Right cardiac atrium (tissue), 5 donors: ENCODE data around the gene AARSD1. TPM values are rescaled to one million over a fixed set of nuclear protein-coding genes. Genes with fewer than 3 reads are reported as not detected.
"Not testable (repeated sequence)": the region's sequence is repeated elsewhere in the genome, so short reads cannot be mapped to it uniquely, and the experiment has no call there.

Experiments used
- ATAC-seq, 2 donors: fragments of 200-7000 bp; cut with Tn5 transposase; one replicate each; pipeline versions ENCODE4 v1.8.0 to v1.9.1; 2020; ENCODE audit warnings: moderate library complexity in 2 of 2, mild to moderate bottlenecking in 1 of 2
- DNase-seq, 3 donors: peaks; one replicate each; pipeline ENCODE4 v3.0.0-alpha.2; 2020
- H3K27ac ChIP-seq: one replicate; pipeline ENCODE4 v1.5.1; 2013; ENCODE audit warnings: mild to moderate bottlenecking, low read length, control low read depth, moderate library complexity
- H3K27me3 ChIP-seq: one replicate; pipeline ENCODE4 v1.6.1; 2013; ENCODE audit not compliant: control insufficient read depth, insufficient read depth
- H3K4me1 ChIP-seq: one replicate; pipeline ENCODE4 v1.6.1; 2013; ENCODE audit warnings: low read length; ENCODE audit not compliant: control insufficient read depth, insufficient read depth
- H3K4me3 ChIP-seq: one replicate; pipeline ENCODE4 v1.5.1; 2013; ENCODE audit warnings: low read length, control low read depth
- H3K9me3 ChIP-seq: one replicate; pipeline ENCODE4 v1.6.1; 2013; ENCODE audit warnings: low read length; ENCODE audit not compliant: control insufficient read depth
- WGBS: extraction: QIAGEN DNeasy Blood & Tissue Kit; methylation state at CpG from one replicate; pipeline ENCODE4 v1.1.7; 2013; 5-methylcytosine and 5-hydroxymethylcytosine counted together
- intact Hi-C, 4 donors: fragments of 100-400 bp; cut with DNase I; formaldehyde crosslinking; loops; one replicate each; pipeline versions ENCODE4 v1.11.0 to v1.14.0; 2022 to 2023
- polyA plus RNA-seq: library from polyadenylated mRNA; stranded (reverse); fragments of 200-250 nt; gene quantifications from one replicate; pipeline ENCODE4 v1.2.3, GENCODE V29; 2013
- total RNA-seq, 4 donors: library from RNA; stranded (reverse); fragmentation: NEBNext Ultra II Directional; extraction: Animal tissue kit (Norgen Biotek cat#: 25700); gene quantifications; one replicate each; pipeline ENCODE4 v1.2.1, GENCODE V29; 2021
- donor health status: healthy with polysubstance abuse.
- donor health status: DM: no; HTN: yes; CAD: no.
- donor health status: DM: no; HTN: no; CAD: no.
- donor health status: DM: no; HTN: yes; CAD: no; lungs with severe emphysema.
- donor health status: DM: yes; HTN: yes; CAD: no.

Gene AARSD1
- total and polyA plus RNA-seq, 5 donors = 26.0 to 41.6 (median 30.7) TPM

DNA sequence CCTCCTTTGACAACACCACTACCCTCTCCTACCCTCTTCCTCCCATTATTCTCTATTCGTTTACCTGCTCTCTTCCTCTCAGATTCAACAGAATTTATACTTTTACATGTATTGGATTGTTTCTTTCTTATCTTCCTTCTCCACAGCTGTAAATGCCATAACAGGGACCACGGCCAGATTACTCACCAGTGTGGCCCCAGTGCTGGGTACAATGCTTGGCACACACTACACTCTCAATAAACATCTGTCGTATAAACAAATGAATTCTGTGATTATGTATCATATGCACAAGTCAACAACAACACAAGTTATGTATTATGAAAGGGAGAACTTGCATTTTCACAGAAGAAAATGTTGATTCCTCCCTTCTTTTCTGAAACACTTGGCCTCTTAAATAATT lies 20.0 kb downstream of the AARSD1 start:
- H3K4me3 ChIP-seq = no peak overlapping the region
- 49% methylated on average over 3 of the region's 3 CpGs for WGBS
- no peak for ATAC-seq
- no peak for DNase-seq
- H3K27me3 ChIP-seq = no peaks in the 10 kb centered on the region
- H3K27ac ChIP-seq = no peak overlapping the region
- H3K4me1 ChIP-seq = no peaks in the 10 kb centered on the region
- no peaks in the 10 kb centered on the region for H3K9me3 ChIP-seq
- intact Hi-C loops = no loop called here

GRCh38 chr17:42937712-42938596 lies 26.3 kb downstream of the AARSD1 start:
- H3K27me3 ChIP-seq = no peaks in the 10 kb centered on the region
- no peaks in the 10 kb centered on the region for H3K4me1 ChIP-seq
- ATAC-seq = peak; percentile 68 to 76
- H3K4me3 ChIP-seq = no peak overlapping the region
- intact Hi-C loops = loop anchor here (2.0 to 10.0 kb wide), 3 partner anchors 95 to 213 kb away; partner anchors contain the start of gene AOC2 (in 1 of the 4)
- peak in 2 of 3 donors; percentile 28 to 57 for DNase-seq
- no peaks in the 10 kb centered on the region for H3K9me3 ChIP-seq
- 33% methylated on average over 9 of the region's 9 CpGs for WGBS
- H3K27ac ChIP-seq = no peak overlapping the region

DNA sequence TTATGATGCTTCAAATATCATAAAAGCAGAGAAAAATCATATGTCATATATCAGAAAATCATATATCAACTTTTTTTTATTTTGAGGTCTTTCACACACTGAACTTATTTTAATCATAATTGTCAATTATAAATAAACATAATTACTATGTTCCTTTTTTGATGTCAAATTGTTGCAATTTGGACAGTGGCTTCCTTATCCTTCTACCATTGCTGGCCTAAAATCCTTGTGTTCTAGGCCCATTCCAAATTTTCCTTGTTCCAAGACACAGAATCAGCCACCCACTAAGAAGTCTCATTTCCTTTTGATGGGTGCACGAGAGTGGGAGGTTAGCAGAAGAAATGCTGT lies 34.8 kb downstream of the AARSD1 start:
- Histone ChIP-seq H3K4me3 (no peak overlapping the region), H3K9me3 (no peaks in the 10 kb centered on the region), H3K4me1 (peaks cover 3% of the 10 kb centered on the region), H3K27ac (no peak overlapping the region), H3K27me3 (no peaks in the 10 kb centered on the region)
- 75% methylated on average over 1 of the region's 1 CpG for WGBS
- intact Hi-C loops = loop anchor here in 2 of 4 donors (2.0 to 5.0 kb wide), 2 partner anchors 37 to 85 kb away; partner anchors contain the start of gene AOC2 (in 1 of the 2)
- DNase-seq (no peak), ATAC-seq (no peak)

GRCh38 chr17:42928714-42929496 lies 35.3 kb downstream of the AARSD1 start:
- intact Hi-C loops = loop anchor here in 2 of 4 donors (2.0 to 5.0 kb wide), 2 partner anchors 37 to 84 kb away; partner anchors contain the start of gene AOC2 (in 1 of the 2)
- Histone ChIP-seq H3K27me3 (no peaks in the 10 kb centered on the region), H3K27ac (peak overlapping the region; percentile 85), H3K9me3 (no peaks in the 10 kb centered on the region), H3K4me1 (peaks cover 3% of the 10 kb centered on the region), H3K4me3 (no peak overlapping the region)
- ATAC-seq (peak; percentile 93 to 94), DNase-seq (peak in 1 of 3 donors; percentile 28)
- 29% methylated on average over 9 of the region's 9 CpGs for WGBS

DNA sequence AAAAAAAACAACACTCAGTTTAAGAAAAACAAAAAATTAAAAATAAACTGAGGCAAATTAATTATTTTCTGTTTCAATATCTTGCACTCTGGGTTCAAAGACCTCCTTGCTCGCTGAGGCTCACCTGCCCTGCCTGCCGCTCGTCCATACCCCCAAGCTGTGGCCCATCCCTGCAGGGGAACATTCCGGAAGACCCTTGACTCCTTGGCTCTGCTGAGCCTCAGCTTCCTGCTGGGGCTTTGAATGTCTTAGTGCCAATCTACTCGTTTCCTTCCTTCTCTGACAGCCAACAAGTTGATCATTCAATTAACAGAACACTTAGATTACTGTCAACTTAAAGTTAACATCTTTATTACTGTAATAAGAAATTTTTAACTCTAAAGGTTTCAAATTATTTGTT lies 39.4 kb downstream of the AARSD1 start:
- no peak for ATAC-seq
- peaks cover 5% of the 10 kb centered on the region for H3K4me1 ChIP-seq
- DNase-seq = no peak
- intact Hi-C loops = loop anchor here in 1 of 4 donors (5.0 kb wide), 1 partner anchor 33 kb away; no protein-coding TSS in a partner anchor
- whole genome bisulfite sequencing = 50% methylated on average over 5 of the region's 5 CpGs
- H3K27me3 ChIP-seq = no peaks in the 10 kb centered on the region
- no peak overlapping the region for H3K4me3 ChIP-seq
- H3K27ac ChIP-seq = no peak overlapping the region
- H3K9me3 ChIP-seq = no peaks in the 10 kb centered on the region

DNA sequence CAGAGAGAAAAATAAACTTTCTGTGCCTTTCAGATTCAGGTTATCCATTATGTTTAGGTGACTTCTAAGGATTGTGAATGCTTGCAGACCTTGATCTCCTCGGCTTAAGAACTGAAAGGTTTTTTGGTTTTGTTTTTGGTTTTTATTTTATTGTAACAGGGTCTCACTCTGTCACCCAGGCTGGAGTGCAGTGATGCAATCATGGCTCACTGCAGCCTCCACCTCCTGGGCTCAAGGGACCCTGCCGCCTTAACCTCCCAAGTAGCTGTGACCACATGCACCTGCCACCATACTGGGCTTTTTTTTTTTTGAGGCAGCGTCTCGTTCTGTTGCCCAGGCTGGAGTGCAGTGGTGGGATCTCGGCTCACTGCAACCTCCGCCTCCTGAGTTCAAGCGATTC lies 40.8 kb downstream of the AARSD1 start:
- intact Hi-C loops, H3K27ac ChIP-seq, H3K4me1 ChIP-seq, ATAC-seq, H3K27me3 ChIP-seq, H3K9me3 ChIP-seq, H3K4me3 ChIP-seq, DNase-seq: not testable (repeated sequence)
- 95% methylated on average over 7 of the region's 7 CpGs for WGBS

- Histone ChIP-seq H3K4me3 (no peak overlapping the region), H3K9me3 (no peaks in the 10 kb centered on the region), H3K27ac (no peak overlapping the region), H3K4me1 (peaks cover 2% of the 10 kb centered on the region), H3K27me3 (no peaks in the 10 kb centered on the region)
- WGBS = 43% methylated on average over 7 of the region's 7 CpGs
- intact Hi-C loops = no loop called here
- no peak for DNase-seq
- no peak for ATAC-seq
These were observed 42.0 kb downstream of the AARSD1 start for GRCh38 chr17:42922294-42922693.

DNA sequence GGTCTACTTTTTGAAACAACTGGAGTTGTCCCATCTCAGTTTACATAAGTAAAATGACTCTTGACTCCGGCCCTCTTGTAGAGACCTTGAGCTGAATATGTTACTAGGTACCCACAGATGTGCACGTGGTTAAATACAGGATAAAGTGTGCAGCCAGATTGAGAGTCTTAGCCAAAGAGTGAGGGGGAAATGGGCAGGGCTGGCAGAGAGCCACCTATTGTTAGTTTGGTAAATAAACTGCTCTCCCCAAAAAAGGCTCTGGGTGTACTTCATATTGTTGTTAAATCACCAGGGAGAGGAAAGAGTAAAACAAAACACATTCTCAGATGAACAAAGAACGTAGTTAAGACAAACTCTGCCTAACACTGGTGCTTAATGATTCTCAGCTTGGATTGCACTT lies 43.3 kb downstream of the AARSD1 start:
- Histone ChIP-seq H3K27ac (no peak overlapping the region), H3K4me1 (peaks cover 2% of the 10 kb centered on the region), H3K4me3 (no peak overlapping the region), H3K9me3 (no peaks in the 10 kb centered on the region), H3K27me3 (no peaks in the 10 kb centered on the region)
- DNase-seq = peak in 1 of 3 donors; percentile 59
- intact Hi-C loops = no loop called here
- peak; percentile 51 to 66 for ATAC-seq
- WGBS = 39% methylated on average over 3 of the region's 3 CpGs

GRCh38 chr17:42920106-42920900 lies 44.0 kb downstream of the AARSD1 start:
- WGBS = 81% methylated on average over 10 of the region's 10 CpGs
- DNase-seq = no peak
- no peak for ATAC-seq
- Histone ChIP-seq H3K4me1 (peaks cover 2% of the 10 kb centered on the region), H3K9me3 (no peaks in the 10 kb centered on the region), H3K4me3 (no peak overlapping the region), H3K27me3 (no peaks in the 10 kb centered on the region), H3K27ac (no peak overlapping the region)
- intact Hi-C loops = no loop called here

DNA sequence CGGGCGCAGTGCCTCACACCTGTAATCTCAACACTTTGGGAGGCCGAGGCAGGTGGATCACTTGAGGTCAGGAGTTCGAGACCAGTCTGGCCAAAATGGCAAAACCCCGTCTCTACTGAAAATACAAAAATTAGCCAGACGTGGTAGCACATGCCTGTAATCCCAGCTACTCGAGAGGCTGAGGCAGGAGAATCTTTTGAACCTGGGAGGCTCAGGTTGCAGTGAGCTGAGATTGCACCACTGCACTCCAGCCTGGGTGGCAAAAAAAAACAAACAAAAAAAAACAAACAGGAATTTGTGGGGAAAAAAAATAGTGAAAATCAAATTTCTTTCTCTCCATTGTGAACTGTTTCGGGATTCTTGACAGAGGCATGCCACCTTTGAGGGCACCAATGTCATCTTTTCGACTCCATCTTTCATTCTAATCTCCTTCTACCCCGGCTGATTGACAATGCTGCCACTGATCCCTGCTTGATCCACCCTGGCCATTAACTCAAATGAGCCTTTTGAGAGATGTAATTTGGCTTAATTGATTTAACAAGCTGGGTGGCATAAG lies 44.7 kb downstream of the AARSD1 start:
- DNase-seq, H3K27me3 ChIP-seq, H3K4me3 ChIP-seq, H3K27ac ChIP-seq, H3K4me1 ChIP-seq, H3K9me3 ChIP-seq, intact Hi-C loops, ATAC-seq: not testable (repeated sequence)
- WGBS = 84% methylated on average over 10 of the region's 10 CpGs
